SJSA1 (cell line): ENCODE results near the gene ATXN1L. TPM values are rescaled to one million over a fixed set of nuclear protein-coding genes. Genes with fewer than 3 reads are reported as not detected.
"Not testable (repeated sequence)": the region's sequence is repeated elsewhere in the genome, so short reads cannot be mapped to it uniquely, and the experiment has no call there.

ENCODE experiments used
- DNase-seq, 2 experiments: peaks; one replicate each; pipeline ENCODE4 v3.0.0-alpha.2; 2015 to 2020; ENCODE audit warnings: low spot score in 2 of 2, low read depth in 1 of 2
- H3K27ac ChIP-seq: fragments of 250-450 bp; sonication (Bioruptor Pico); 2 replicates; pipeline ENCODE4 v1.5.1; 2020; ENCODE audit warnings: mild to moderate bottlenecking, moderate library complexity
- H3K27me3 ChIP-seq: fragments of 250-450 bp; sonication (Bioruptor Pico); replicated peaks from 2 replicates; pipeline ENCODE4 v1.5.1; 2020; ENCODE audit warnings: mild to moderate bottlenecking, moderate library complexity
- H3K36me3 ChIP-seq: fragments of 250-450 bp; sonication (Bioruptor Pico); 2 replicates; pipeline ENCODE4 v1.5.1; 2020; ENCODE audit warnings: mild to moderate bottlenecking
- H3K4me1 ChIP-seq: fragments of 250-450 bp; sonication (Bioruptor Pico); replicated peaks from 2 replicates; pipeline ENCODE4 v1.6.1; 2021; ENCODE audit warnings: mild to moderate bottlenecking
- H3K4me3 ChIP-seq: fragments of 250-450 bp; sonication (Bioruptor Pico); 2 replicates; pipeline ENCODE4 v1.5.1; 2020; ENCODE audit warnings: mild to moderate bottlenecking
- H3K9me3 ChIP-seq: fragments of 250-450 bp; sonication (Bioruptor Pico); replicated peaks from 2 replicates; pipeline ENCODE4 v1.5.1; 2020; ENCODE audit warnings: mild to moderate bottlenecking
- total RNA-seq: library from RNA; depleted of rRNA; stranded (reverse); fragments of >200 nt; shearing (Covaris generic); gene quantifications from 2 replicates; pipeline ENCODE4 v1.2.3, GENCODE V29; 2014

ATXN1L gene
- total RNA-seq, 1 experiment from 2014 or later, result 24.2 TPM

DNA sequence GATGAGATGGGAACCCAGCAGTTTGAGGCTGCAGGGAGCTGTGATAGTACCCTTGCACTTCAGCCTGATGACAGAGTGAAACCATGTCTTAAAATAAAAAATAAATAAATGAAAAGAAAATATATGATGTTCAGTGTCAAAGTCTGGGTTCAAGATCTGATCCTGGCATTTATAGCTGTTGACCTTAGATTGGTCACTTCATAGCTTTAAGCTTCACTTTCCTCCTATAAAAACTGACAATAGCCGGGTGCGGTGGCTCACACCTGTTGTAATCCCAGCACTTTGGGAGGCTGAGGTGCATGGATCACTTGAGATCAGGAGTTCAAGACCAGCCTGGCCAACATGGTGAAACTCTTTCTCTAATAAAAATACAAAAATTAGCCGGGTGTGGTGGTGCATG is 43.4 kb downstream of the ATXN1L start:
- Histone ChIP-seq H3K4me3 (no peak overlapping the region), H3K36me3 (no peaks in the 10 kb centered on the region; the same call in 1 of the 2 replicates), H3K27ac (no peak overlapping the region)

GRCh38 chr16:71893888-71894228 is 48.1 kb downstream of the ATXN1L start:
- peaks cover 4% of the 10 kb centered on the region; the same call in 1 of the 2 replicates for H3K4me1 ChIP-seq
- DNase-seq, result no peak

More for the DNA sequence above, 43.4 kb downstream of the ATXN1L start:
- Histone ChIP-seq H3K4me1 (no peaks in the 10 kb centered on the region), H3K9me3 (no peaks in the 10 kb centered on the region), H3K27me3 (no peaks in the 10 kb centered on the region)
- no peak for DNase-seq

DNA sequence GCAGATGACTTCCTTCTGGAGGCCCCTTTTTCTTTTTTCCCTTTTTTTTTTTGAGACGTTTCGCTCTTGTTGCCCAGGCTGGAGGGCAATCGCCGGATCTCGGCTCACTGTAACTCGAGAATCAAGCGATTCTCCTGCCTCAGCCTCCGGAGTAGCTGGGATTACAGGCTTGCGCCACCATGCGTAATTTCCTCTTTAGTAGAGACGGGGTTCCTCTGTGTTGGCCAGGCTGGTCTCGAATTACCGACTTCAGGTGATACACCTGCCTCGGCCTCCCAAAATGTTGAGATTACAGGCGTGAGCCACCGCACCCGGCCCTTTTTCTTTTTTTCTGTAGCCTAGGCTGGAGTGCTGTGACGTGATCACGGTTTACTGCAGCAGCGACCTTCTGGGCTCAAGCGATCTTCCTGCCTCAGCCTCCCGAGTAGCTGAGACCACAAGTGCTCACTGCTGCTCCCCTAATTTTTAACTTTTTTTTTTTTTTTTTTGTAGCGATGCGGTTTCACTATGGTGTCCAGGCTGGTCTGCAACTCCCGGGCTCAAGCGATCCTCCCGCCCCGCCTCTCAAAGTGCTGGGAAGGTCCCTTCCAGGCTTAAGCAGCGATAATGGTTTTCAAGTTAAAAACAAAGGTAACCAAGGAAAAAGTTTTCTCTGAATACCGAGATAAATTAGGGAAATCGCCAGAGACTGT is 48.6 kb downstream of the ATXN1L start:
- peak in 1 of 2 experiments; percentile 56 for DNase-seq
- Histone ChIP-seq H3K27ac (peak overlapping the region; percentile 64), H3K4me1 (peaks cover 4% of the 10 kb centered on the region; the same call in 1 of the 2 replicates), H3K36me3 (peaks cover 17% of the 10 kb centered on the region), H3K27me3 (no peaks in the 10 kb centered on the region), H3K4me3 (peak overlapping the region; percentile 75), H3K9me3 (no peaks in the 10 kb centered on the region)

More at GRCh38 chr16:71893888-71894228, 48.1 kb downstream of the ATXN1L start:
- Histone ChIP-seq H3K4me3 (peak overlapping the region; percentile 75), H3K36me3 (peaks cover 17% of the 10 kb centered on the region), H3K27ac (0 out of 2 replicates have a peak overlapping the region, but pooled peaks have one; percentile 64), H3K27me3 (no peaks in the 10 kb centered on the region), H3K9me3 (no peaks in the 10 kb centered on the region)

GRCh38 chr16:71894921-71895678 is 49.3 kb downstream of the ATXN1L start, which contains the start of gene IST1:
TSS of gene IST1 (plus strand) at chr16:71895531. CDS start at chr16:71915641, 20,110 bp downstream.
- peak within 1 kb of the TSS; percentile 67 for H3K27ac ChIP-seq
- DNase-seq, result peak; percentile 98 to 99
- H3K36me3 ChIP-seq, result peaks cover 17% of the 10 kb centered on the region
- no peaks in the 10 kb centered on the region for H3K27me3 ChIP-seq
- peaks cover 4% of the 10 kb centered on the region; the same call in 1 of the 2 replicates for H3K4me1 ChIP-seq
- peak within 1 kb of the TSS; percentile 75 for H3K4me3 ChIP-seq
- H3K9me3 ChIP-seq, result no peaks in the 10 kb centered on the region

GRCh38 chr16:71895679-71896365 is 50.0 kb downstream of the ATXN1L start:
- DNase-seq, result peak in 1 of 2 experiments; percentile 44
- peaks cover 20% of the 10 kb centered on the region for H3K36me3 ChIP-seq
- H3K27ac ChIP-seq, result peak overlapping the region; percentile 67

DNA sequence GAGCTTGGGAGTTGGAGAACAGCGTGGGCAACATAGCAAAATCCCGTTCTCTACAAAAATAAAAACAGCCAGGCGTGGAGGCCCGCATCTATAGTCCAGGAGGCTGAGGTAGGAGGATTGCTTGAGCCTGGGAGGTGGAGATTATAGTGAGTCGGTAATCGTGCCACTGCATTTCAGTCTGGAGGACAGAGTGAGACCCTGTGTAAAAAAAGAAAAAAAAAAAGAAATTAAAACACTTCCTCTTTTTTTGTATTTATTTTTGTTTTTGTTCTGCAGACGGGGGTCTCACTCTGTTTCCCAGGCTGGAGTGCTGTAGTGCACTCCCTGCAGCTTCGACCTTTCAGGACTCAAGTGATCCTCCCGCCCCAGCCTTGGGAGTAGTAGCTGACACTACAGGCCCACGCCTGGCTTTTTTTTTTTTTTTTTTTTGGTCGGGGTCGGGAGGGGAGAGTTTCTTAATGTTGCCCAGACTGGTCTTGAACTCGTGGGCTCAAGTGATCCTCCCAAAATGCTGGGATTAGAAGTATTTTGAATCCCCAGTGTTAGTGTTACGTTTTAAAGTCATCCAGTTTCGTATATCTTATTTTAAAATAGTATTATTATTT is 51.1 kb downstream of the ATXN1L start:
- H3K27ac ChIP-seq, result no peak overlapping the region
- H3K4me1 ChIP-seq, result peaks cover 4% of the 10 kb centered on the region; the same call in 1 of the 2 replicates
- H3K36me3 ChIP-seq, result peaks cover 24% of the 10 kb centered on the region
- no peak for DNase-seq
- peak overlapping the region; percentile 75 for H3K4me3 ChIP-seq
- H3K27me3 ChIP-seq, result no peaks in the 10 kb centered on the region
- H3K9me3 ChIP-seq, result no peaks in the 10 kb centered on the region

More at GRCh38 chr16:71895679-71896365, 50.0 kb downstream of the ATXN1L start:
- H3K9me3 ChIP-seq, result no peaks in the 10 kb centered on the region
- H3K4me3 ChIP-seq, result peak overlapping the region; percentile 75
- H3K27me3 ChIP-seq, result no peaks in the 10 kb centered on the region
- H3K4me1 ChIP-seq, result peaks cover 4% of the 10 kb centered on the region; the same call in 1 of the 2 replicates

DNA sequence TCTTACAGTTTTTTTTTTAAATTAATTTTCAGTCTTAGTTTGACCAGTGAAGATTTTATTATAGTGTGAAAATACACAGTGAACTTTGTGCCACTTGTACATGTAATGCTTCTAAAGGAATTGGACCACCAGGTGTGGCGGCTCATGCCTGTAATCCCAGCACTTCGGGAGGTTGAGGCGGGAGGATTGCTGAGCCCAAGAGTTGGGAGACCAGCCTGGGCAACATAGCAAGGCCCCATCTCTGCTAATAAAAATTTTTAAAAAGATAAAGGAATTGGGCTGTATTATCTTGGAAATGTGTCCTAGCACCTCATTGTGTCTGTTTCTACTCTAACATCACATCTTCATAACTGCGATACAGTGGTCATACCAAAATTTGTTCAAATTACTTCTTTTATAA is 53.4 kb downstream of the ATXN1L start:
- DNase-seq, result no peak
- Histone ChIP-seq H3K36me3 (peaks cover 34% of the 10 kb centered on the region), H3K9me3 (no peaks in the 10 kb centered on the region), H3K4me1 (peaks cover 4% of the 10 kb centered on the region; the same call in 1 of the 2 replicates), H3K27me3 (no peaks in the 10 kb centered on the region), H3K27ac (no peak overlapping the region), H3K4me3 (no peak overlapping the region)

- no peak overlapping the region for H3K27ac ChIP-seq
- no peaks in the 10 kb centered on the region for H3K4me1 ChIP-seq
- no peak overlapping the region for H3K4me3 ChIP-seq
- H3K9me3 ChIP-seq, result no peaks in the 10 kb centered on the region
- DNase-seq, result no peak
- no peaks in the 10 kb centered on the region for H3K27me3 ChIP-seq
- H3K36me3 ChIP-seq, result peaks cover 19% of the 10 kb centered on the region
These were observed 57.0 kb downstream of the ATXN1L start for GRCh38 chr16:71902656-71903365.

DNA sequence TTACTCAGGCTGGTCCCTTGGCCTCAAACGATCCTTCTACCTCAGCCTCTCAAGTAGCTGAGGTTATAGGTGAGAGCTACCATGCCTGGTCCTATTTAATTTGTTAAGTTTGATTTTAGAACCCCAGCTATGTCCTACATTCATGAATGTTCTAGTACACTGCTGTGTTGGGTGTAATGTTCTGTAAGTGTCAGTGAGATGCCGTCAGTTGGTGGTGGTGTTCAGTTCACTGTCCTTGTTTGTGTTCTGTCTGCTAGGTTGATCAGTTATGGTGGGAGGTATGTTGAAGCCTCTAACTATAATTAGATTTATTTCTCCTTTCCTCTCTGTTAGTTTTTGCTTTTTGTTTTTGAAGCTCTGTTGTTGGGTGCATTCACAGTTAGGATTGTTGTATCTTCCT is 57.8 kb downstream of the ATXN1L start:
- H3K27me3 ChIP-seq, result no peaks in the 10 kb centered on the region
- H3K4me3 ChIP-seq, result no peak overlapping the region
- H3K36me3 ChIP-seq, result peaks cover 17% of the 10 kb centered on the region; the same call in 1 of the 2 replicates
- no peaks in the 10 kb centered on the region for H3K9me3 ChIP-seq
- no peak overlapping the region for H3K27ac ChIP-seq
- DNase-seq, result no peak
- H3K4me1 ChIP-seq, result no peaks in the 10 kb centered on the region

DNA sequence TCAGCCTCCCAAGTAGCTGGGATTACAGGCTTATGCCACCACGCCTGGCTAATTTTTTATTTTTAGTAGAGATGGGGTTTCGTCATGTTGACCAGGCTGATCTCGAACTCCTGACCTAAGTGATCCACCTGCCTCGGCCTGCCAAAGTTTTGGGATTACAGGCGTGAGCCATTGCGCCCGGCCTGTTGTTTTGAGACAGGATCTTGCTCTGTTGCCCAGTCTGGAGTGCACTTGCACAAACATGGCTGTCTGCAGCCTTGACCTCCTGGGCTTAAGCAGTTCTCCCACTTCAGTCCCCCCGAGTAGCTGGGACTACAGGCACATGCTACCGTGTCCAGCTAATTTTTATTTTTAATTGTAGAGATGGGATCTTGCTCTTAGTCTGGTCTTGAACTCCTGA is 58.5 kb downstream of the ATXN1L start:
- DNase-seq, result no peak
- Histone ChIP-seq H3K27ac (no peak overlapping the region), H3K4me1 (no peaks in the 10 kb centered on the region), H3K27me3 (no peaks in the 10 kb centered on the region), H3K36me3 (peaks cover 19% of the 10 kb centered on the region), H3K4me3 (no peak overlapping the region), H3K9me3 (no peaks in the 10 kb centered on the region)

- not testable (repeated sequence) for DNase-seq, H3K9me3 ChIP-seq, H3K27me3 ChIP-seq, H3K4me1 ChIP-seq, H3K27ac ChIP-seq, H3K4me3 ChIP-seq
- H3K36me3 ChIP-seq, result peaks cover 26% of the 10 kb centered on the region
These were observed 60.0 kb downstream of the ATXN1L start for GRCh38 chr16:71905765-71906164.
